K562 (cell line): ENCODE results near the gene CASP9. TPM values are rescaled to one million over a fixed set of nuclear protein-coding genes. Genes with fewer than 3 reads are reported as not detected.

Source experiments
- ARID2 ChIP-seq: fragments of 450-650 bp; IDR thresholded peaks from 2 replicates; pipeline ENCODE4 v1.6.1; 2017; ENCODE audit warnings: antibody characterized with exemption, mild to moderate bottlenecking
- DMBX1 ChIP-seq: fragments of 250-450 bp; sonication (Bioruptor Pico); IDR thresholded peaks from 2 replicates; pipeline ENCODE4 v1.8.0; 2022; ENCODE audit warnings: inconsistent platforms, mild to moderate bottlenecking, moderate library complexity, borderline replicate concordance
- EP300 ChIP-seq: IDR thresholded peaks from 2 replicates; pipeline ENCODE4 v1.6.1; 2012; ENCODE audit warnings: low read length, improper control_type of control experiment
- ESRRA ChIP-seq: fragments of 450-650 bp; IDR thresholded peaks from 2 replicates; pipeline ENCODE4 v1.6.1; 2014; ENCODE audit warnings: low read depth, mild to moderate bottlenecking, moderate library complexity, borderline replicate concordance
- HDAC1 ChIP-seq, 2 experiments: fragments of 450-650 bp; IDR thresholded peaks; 2 replicates each; pipeline ENCODE4 v1.6.1; 2016 to 2017; ENCODE audit warnings: inconsistent platforms in 1 of 2, mild to moderate bottlenecking in 1 of 2, moderate library complexity in 1 of 2
- HNRNPUL1 ChIP-seq: fragments of 200-400 bp; formaldehyde crosslinking; IDR thresholded peaks from 2 replicates; pipeline ENCODE4 v1.6.1; 2017; ENCODE audit warnings: low read length
- JUN ChIP-seq, 2 experiments: sonication (generic) in 1 of 2; formaldehyde crosslinking in 1 of 2; IDR thresholded peaks; 2 replicates each; pipeline versions ENCODE4 v1.6.1 to v1.8.0; 2012 to 2022; ENCODE audit warnings: borderline replicate concordance in 2 of 2, mild to moderate bottlenecking in 2 of 2, improper control_type of control experiment in 1 of 2, low read depth in 1 of 2, low read length in 1 of 2, missing genetic modification reagents in 1 of 2
- KLF1 ChIP-seq: fragments of 450-650 bp; IDR thresholded peaks from 2 replicates; pipeline ENCODE4 v1.6.1; 2016; ENCODE audit warnings: missing genetic modification characterization, missing compliant biosample characterization
- KLF16 ChIP-seq: IDR thresholded peaks from 2 replicates; pipeline ENCODE4 v1.6.1; 2016; ENCODE audit warnings: antibody characterized with exemption
- NEUROD1 ChIP-seq: fragments of 150-350 bp; IDR thresholded peaks from 2 replicates; pipeline ENCODE4 v1.6.1; 2014; ENCODE audit warnings: borderline replicate concordance, low read length, low read depth; ENCODE audit not compliant: partially characterized antibody
- NFYB ChIP-seq: IDR thresholded peaks from 2 replicates; pipeline ENCODE4 v1.6.1; 2011; ENCODE audit warnings: mild to moderate bottlenecking, moderate library complexity; ENCODE audit not compliant: insufficient read length; ENCODE audit errors: extremely low read depth
- RAD21 ChIP-seq, 2 experiments: fragments of 250-450 bp in 1 of 2; fragments of 450-650 bp in 1 of 2; sonication (Bioruptor Pico) in 1 of 2; formaldehyde crosslinking in 1 of 2; IDR thresholded peaks in 1 of 2; conservative IDR thresholded peaks in 1 of 2; 2 replicates each; pipeline versions ENCODE4 v1.4.0 to v1.8.0; 2020 to 2022; ENCODE audit warnings: mild to moderate bottlenecking in 2 of 2, moderate library complexity in 1 of 2
- RFX5 ChIP-seq: IDR thresholded peaks from 2 replicates; pipeline ENCODE4 v1.6.1; 2011; ENCODE audit warnings: low read depth, mild to moderate bottlenecking, improper control_type of control experiment, low read length
- SAFB2 ChIP-seq: fragments of 200-400 bp; formaldehyde crosslinking; IDR thresholded peaks from 2 replicates; pipeline ENCODE4 v1.6.1; 2018; ENCODE audit warnings: borderline replicate concordance, low read length, low read depth, moderate library complexity; ENCODE audit not compliant: severe bottlenecking
- SREBF1 ChIP-seq: fragments of 150-350 bp; IDR thresholded peaks from 2 replicates; pipeline ENCODE4 v1.6.1; 2014; ENCODE audit warnings: antibody characterized with exemption, low read depth, low read length, borderline replicate concordance
- SUPT5H ChIP-seq: fragments of 450-650 bp; IDR thresholded peaks from 2 replicates; pipeline ENCODE4 v1.6.1; 2016
- polyA plus RNA-seq, 8 experiments: library from polyadenylated mRNA; depleted of rRNA in 4 of 8; stranded (reverse) in 5 of 8; unstranded in 3 of 8; fragments of >200 nt; fragmentation: Nextera tagmentation in 2 of 8; fragmentation: Illumina TruSeq in 1 of 8; extraction: Ambion mirVana in 2 of 8; extraction: Trizol in 1 of 8; gene quantifications; 2 replicates each; pipeline versions ENCODE4 v1.2.1 to v1.2.3, GENCODE V29; 2011 to 2014; ENCODE audit warnings: inconsistent platforms in 1 of 8, missing spikeins in 1 of 8
- total RNA-seq, 7 experiments: library from RNA; depleted of rRNA in 6 of 7; stranded (reverse); fragments of >200 nt in 6 of 7; fragmentation: Illumina TruSeq in 2 of 7; extraction: Trizol in 2 of 7; gene quantifications; 2 replicates each; pipeline versions ENCODE4 v1.2.1 to v1.2.3, GENCODE V29; 2011 to 2021; ENCODE audit warnings: low replicate concordance in 1 of 7
- TF ChIP-seq, protein P1 (sequence below): sonication (generic); formaldehyde crosslinking; IDR thresholded peaks from 2 replicates; pipeline ENCODE4 v1.8.1; 2023; ENCODE audit warnings: mild to moderate bottlenecking, missing genetic modification reagents
- TF ChIP-seq, protein P2 (sequence below): sonication (generic); formaldehyde crosslinking; IDR thresholded peaks from 2 replicates; pipeline ENCODE4 v1.5.0; 2020; ENCODE audit warnings: missing genetic modification reagents
- TF ChIP-seq, protein P3 (sequence below): fragments of 450-650 bp; IDR thresholded peaks from 2 replicates; pipeline ENCODE4 v1.6.1; 2016; ENCODE audit warnings: borderline replicate concordance
- TF ChIP-seq, protein P4 (sequence below): sonication (generic); formaldehyde crosslinking; IDR thresholded peaks from 2 replicates; pipeline ENCODE4 v1.8.1; 2022; ENCODE audit warnings: missing genetic modification reagents
- TF ChIP-seq, protein P5 (sequence below): sonication (generic); formaldehyde crosslinking; IDR thresholded peaks from 2 replicates; pipeline ENCODE4 v1.8.1; 2023; ENCODE audit warnings: mild to moderate bottlenecking, missing genetic modification reagents

CASP9 gene
- total and polyA plus RNA-seq, 9 of the 15 experiments (the other 6 are each of a cell fraction or from before 2014, with no cell fraction given), result 10.8 to 54.1 (median 30.7) TPM

DNA sequence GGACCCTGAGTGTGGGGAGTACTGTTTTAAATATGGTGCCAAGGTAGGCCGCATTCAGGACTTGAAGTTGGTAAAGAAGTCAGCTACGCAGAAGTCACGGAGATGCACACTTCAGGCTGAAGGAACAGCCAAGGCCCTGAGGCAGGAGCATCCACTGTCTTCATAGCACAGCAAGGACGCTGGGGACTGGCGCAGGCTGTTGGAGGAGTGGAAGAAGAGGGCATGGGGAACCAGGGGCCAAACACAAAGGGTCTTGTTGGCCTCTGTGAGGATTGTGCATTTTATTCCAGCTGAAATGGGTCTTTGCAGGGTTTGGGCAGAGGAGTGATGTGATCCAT, 19.2 kb upstream of the CASP9 start (continued):
- TF ChIP-seq, protein P1, sequence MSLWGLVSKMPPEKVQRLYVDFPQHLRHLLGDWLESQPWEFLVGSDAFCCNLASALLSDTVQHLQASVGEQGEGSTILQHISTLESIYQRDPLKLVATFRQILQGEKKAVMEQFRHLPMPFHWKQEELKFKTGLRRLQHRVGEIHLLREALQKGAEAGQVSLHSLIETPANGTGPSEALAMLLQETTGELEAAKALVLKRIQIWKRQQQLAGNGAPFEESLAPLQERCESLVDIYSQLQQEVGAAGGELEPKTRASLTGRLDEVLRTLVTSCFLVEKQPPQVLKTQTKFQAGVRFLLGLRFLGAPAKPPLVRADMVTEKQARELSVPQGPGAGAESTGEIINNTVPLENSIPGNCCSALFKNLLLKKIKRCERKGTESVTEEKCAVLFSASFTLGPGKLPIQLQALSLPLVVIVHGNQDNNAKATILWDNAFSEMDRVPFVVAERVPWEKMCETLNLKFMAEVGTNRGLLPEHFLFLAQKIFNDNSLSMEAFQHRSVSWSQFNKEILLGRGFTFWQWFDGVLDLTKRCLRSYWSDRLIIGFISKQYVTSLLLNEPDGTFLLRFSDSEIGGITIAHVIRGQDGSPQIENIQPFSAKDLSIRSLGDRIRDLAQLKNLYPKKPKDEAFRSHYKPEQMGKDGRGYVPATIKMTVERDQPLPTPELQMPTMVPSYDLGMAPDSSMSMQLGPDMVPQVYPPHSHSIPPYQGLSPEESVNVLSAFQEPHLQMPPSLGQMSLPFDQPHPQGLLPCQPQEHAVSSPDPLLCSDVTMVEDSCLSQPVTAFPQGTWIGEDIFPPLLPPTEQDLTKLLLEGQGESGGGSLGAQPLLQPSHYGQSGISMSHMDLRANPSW (CRISPR knock-in tag), result 0 out of 2 replicates have a peak, but pooled peaks have one; percentile 58
- no peak for TF ChIP-seq RFX5
- TF ChIP-seq RAD21 (CRISPR knock-in tag; conservative IDR thresholded peaks at IDR 0.05 in 1 of 2, IDR thresholded peaks at IDR 0.05 in 1 of 2), result 0 out of 4 replicates have a peak, but pooled peaks of 1 of the 2 experiments have one; percentile 14
- TF ChIP-seq NFYB, result no peak
- TF ChIP-seq ESRRA, result no peak
- peak; percentile 30; the same call in 1 of the 2 replicates for TF ChIP-seq SUPT5H
- no peak for TF ChIP-seq HNRNPUL1
- no peak for TF ChIP-seq HDAC1 (IDR thresholded peaks at IDR 0.05)
- TF ChIP-seq DMBX1 (CRISPR knock-in tag), result no peak
- no peak for TF ChIP-seq KLF16
- TF ChIP-seq SAFB2, result no peak
- no peak for TF ChIP-seq SREBF1
- TF ChIP-seq, protein P2, sequence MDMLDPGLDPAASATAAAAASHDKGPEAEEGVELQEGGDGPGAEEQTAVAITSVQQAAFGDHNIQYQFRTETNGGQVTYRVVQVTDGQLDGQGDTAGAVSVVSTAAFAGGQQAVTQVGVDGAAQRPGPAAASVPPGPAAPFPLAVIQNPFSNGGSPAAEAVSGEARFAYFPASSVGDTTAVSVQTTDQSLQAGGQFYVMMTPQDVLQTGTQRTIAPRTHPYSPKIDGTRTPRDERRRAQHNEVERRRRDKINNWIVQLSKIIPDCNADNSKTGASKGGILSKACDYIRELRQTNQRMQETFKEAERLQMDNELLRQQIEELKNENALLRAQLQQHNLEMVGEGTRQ (CRISPR knock-in tag), result no peak
- no peak for TF ChIP-seq JUN (IDR thresholded peaks at IDR 0.05; ENCODE audit: borderline replicate concordance, low read depth, low read length)
- no peak for TF ChIP-seq JUN (CRISPR knock-in tag; IDR thresholded peaks at IDR 0.05; ENCODE audit: borderline replicate concordance)
- TF ChIP-seq ARID2, result 0 out of 2 replicates have a peak, but pooled peaks have one; percentile 7
- TF ChIP-seq, protein P3, sequence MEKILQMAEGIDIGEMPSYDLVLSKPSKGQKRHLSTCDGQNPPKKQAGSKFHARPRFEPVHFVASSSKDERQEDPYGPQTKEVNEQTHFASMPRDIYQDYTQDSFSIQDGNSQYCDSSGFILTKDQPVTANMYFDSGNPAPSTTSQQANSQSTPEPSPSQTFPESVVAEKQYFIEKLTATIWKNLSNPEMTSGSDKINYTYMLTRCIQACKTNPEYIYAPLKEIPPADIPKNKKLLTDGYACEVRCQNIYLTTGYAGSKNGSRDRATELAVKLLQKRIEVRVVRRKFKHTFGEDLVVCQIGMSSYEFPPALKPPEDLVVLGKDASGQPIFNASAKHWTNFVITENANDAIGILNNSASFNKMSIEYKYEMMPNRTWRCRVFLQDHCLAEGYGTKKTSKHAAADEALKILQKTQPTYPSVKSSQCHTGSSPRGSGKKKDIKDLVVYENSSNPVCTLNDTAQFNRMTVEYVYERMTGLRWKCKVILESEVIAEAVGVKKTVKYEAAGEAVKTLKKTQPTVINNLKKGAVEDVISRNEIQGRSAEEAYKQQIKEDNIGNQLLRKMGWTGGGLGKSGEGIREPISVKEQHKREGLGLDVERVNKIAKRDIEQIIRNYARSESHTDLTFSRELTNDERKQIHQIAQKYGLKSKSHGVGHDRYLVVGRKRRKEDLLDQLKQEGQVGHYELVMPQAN, result 0 out of 2 replicates have a peak, but pooled peaks have one; percentile 18
- TF ChIP-seq KLF1 (tag), result no peak
- no peak for TF ChIP-seq EP300
- no peak for TF ChIP-seq NEUROD1
- TF ChIP-seq, protein P4, sequence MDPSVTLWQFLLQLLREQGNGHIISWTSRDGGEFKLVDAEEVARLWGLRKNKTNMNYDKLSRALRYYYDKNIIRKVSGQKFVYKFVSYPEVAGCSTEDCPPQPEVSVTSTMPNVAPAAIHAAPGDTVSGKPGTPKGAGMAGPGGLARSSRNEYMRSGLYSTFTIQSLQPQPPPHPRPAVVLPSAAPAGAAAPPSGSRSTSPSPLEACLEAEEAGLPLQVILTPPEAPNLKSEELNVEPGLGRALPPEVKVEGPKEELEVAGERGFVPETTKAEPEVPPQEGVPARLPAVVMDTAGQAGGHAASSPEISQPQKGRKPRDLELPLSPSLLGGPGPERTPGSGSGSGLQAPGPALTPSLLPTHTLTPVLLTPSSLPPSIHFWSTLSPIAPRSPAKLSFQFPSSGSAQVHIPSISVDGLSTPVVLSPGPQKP (CRISPR knock-in tag), result no peak
- TF ChIP-seq, protein P5, sequence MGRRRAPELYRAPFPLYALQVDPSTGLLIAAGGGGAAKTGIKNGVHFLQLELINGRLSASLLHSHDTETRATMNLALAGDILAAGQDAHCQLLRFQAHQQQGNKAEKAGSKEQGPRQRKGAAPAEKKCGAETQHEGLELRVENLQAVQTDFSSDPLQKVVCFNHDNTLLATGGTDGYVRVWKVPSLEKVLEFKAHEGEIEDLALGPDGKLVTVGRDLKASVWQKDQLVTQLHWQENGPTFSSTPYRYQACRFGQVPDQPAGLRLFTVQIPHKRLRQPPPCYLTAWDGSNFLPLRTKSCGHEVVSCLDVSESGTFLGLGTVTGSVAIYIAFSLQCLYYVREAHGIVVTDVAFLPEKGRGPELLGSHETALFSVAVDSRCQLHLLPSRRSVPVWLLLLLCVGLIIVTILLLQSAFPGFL (CRISPR knock-in tag), result no peak
